Islet of Langerhans (tissue), 1 donor: ENCODE measurements around the gene SYT1.
A peak's percentile ranks its signal among the peaks of the same experiment; 100 is the strongest.
"Not testable (repeated sequence)": the region's sequence is repeated elsewhere in the genome, so short reads cannot be mapped to it uniquely, and the experiment has no call there.

Experiments used
- FAIRE-seq: peaks from one replicate; lab custom pipeline; 2011; peaks lifted over from hg19 to GRCh38; lab: Jason Lieb, UNC

SYT1 gene

DNA sequence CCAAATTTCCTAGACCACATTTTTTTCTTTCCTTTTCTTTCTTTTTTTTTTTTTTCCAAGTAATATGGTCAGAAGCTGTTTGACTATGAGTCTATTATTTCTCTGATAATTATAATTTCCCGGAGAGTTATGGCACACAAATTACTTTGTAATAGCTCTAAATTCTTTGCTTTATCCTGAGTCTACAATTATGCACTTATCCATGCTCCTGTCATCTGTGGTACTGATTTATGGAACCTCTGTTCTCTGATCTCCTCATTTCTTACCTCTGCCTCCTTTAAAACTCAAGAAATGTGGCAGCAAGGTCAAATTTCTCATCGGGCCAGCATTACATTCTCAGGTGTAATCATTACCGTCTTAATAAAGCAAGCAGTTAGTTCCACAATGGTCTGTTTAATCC is 544.1 kb downstream of the SYT1 start:
- no peak for FAIRE-seq

DNA sequence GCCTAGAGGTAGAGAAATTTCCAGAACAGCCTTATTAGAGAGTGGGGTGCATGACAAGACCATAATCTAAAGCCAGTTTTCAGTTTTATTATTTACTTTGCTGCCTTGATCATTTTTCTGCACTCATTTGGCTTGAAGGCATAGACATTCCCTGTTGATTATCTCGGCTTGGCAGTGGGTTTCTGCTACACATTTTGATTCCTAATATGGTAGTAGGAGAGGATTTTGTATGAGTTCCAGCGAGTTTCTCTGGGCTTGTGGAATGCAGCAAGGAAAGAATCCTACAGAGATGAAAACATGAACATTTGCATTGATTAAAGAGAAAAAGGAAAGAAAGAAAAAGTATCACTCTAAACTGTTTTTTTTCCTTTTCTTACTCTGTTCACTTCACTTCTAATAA is 545.0 kb downstream of the SYT1 start:
- FAIRE-seq = no peak

DNA sequence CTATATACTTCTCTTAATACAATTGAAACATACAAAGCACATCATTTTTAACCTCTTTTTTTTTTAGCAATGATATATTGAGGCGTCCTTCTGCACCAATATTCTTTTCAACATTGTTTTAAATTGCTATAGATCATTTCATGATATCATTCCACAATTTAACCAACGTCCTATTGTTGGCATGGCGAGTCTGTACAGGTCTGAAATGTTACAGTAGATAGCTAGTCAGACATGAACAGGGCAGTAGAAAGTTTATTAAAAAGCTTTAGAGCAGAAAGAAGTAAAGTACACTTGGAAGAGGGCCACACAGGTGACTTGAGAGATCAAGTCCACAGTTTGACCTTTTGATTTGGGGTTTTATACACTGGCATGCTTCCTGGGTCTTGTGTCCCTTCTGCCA is 547.2 kb downstream of the SYT1 start:
- FAIRE-seq = no peak

DNA sequence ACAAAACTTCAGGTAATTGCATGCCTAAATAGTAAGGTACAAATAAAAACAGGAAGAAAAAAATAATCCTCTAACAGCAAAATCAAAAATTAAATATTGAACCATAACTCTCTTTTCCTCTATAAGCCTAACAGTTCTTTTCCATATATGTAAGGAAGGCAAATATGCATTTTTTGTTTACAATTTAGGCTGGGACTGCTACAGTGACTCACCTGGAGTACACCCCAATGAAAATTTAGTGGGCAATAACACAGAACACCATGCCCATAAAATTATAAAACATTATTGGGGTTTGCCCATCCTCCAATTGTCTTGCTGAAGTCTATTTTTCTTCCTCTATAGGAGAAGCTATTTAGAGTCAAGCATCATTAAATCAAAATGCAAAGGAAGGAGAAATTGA is 549.2 kb downstream of the SYT1 start:
- FAIRE-seq = no peak

DNA sequence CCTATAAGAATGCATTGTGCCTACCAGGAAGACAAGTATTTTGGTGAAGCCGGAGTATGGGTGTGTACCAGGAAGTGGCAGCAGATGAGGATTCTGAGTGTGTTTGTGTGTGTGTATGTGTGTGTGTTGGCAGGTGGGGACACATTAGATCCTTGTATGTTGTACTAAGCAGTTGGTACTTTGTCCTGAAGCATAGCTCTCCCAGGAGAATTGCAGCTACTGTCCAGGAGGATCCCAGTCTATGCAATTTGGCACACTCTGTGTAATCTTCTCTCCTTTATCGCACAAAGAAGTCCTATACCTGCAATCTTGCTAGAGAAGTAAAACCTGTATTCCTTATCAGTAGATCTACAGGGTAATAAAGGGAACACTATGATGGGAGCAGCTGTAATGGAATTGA is 549.7 kb downstream of the SYT1 start:
- no peak for FAIRE-seq

DNA sequence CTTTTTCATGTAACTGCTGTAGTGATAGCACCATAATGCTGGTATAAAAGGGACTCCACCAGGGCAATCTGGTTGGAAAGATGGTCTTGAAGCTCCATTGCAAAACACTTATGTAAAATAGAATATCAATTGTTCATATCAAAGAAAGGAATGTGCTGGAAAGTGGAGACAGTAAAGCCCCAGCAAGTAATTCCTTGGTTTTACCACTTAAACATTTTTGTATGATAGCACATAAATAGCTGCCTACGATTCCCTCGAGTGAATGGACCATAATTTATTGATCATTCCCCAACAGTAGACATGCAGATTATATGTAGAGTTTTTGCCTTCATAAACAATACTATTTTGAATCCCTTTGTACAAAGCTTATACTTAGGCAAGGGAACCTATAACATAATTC is 550.7 kb downstream of the SYT1 start:
- no peak for FAIRE-seq

DNA sequence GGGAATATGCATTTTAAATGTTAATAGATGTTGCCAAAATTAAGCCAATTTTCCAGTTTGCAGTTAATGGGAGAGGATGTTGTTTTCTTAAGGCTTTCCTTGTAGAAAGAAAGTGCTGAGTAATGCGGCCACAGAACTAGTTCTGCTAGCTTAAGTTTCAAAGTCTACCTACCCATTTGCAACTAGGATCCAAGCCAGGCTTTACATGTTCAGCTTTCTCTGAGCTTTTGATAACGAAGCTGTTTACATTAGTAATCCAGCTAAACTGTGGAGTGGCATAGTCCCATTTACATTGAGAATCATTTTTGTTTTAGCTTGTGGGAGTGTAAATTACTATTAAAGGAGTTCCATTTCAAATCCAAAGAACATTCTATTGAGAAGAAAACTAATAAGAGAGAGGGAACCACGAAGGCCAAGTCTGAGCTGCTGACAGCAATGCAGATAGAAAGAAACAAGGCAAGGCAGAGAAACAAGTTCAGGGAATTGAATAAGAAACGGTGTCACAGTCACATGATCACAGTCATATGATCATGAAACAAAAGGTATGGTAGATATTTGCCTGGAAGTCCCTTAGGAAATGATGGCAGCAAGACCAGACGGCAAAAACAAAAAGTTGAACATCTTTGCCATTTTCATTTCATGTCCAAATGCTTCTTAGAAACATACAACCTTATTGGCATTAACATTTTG is 551.3 kb downstream of the SYT1 start:
- FAIRE-seq = no peak

DNA sequence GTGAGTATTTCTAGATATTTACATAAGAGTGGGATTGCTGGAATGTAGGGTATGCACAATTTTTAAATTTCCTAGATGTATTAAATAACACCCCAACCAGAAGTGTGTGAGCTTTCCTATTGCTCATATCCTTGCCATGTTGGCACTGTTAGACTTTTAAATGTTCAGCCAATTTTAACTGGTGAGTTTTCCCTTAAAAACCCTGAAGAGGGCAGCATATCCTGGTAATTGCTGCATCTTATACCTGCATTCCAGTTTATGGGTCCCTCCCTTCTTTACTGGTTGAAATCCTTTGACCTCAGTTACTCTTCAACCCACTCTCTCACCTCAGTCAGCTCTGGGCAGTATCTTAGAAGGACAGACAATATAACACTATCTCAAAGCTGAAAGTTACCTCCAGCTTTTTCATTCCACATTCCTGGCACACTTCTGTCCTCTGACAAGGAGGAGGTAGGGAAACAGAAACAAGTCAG is 555.6 kb downstream of the SYT1 start:
- FAIRE-seq = peak; percentile 21

DNA sequence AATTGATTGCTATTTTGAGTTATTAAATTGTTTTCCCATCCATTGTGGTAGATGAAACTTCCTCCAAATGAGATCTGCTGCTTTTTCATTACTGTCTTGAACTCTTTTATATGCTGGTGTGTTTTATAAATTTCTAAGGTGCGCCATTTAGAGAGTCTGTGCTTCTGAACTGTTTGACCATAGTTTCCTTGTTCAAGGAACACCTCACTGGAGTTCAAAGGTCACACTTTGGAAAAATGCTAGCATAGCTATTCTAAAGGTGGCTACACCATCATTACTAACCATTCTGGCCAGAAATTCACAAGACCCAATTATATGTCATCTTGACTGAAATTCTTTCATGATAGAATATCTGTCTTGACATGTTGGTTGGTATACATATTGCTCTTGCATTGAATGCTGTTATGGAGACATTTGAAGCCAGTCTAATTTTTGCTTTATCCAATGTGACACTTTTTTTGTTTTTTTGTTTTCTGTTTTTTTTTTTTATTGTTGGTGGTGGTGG is 556.7 kb downstream of the SYT1 start:
- FAIRE-seq = no peak

DNA sequence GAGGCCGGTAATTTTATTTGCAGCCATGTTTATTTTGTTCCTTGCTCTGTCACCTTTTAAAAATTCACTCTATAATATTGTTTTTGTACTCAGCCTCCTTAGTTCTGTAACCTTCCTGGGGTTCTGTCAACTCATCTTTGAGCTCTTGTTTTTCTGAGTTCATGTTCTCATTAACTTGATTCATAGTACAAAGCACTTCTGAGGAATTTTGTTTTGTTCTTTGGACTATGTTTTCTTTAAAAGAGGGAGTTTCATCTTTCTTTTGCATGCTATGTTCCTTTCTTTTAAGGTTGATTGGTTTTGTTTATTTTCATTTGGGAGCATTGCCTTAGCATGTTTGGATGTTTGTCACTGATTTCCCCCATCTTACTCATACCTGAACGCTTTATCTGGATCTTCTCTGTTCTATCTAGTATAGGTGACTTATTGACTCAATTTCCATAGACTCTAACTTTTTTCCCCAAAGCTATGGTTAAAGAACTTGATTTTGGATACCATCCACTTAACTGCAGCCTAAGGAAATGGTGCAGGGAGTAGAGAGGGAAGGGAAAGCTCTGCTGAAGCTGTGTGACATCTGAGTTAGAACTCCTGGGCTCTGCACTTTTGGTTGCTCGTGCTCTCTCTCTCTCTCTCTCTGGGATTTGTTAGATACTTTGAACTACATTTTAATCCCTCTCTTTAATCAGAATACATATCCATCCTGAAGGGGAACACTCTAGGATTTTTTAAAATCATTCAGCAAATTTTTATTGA is 557.7 kb downstream of the SYT1 start:
- FAIRE-seq = no peak

DNA sequence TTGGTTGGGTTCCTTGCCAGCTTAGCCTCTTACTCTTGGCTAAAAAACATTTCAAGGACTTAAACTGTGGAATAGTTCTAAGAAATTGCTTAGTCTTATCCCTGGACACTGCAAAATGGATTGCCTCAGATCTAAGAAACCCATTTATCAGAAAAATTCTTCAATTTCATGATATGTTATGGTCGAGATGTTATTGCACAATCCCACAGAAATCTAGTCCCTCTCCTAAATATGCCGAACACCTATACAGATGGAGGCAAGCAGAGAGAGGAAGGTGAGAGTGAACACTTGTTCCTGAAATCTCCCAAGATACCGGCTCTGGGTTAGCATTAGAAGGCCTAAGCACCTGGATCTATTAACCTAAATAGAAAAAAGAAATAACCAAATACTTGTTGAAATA is 559.0 kb downstream of the SYT1 start:
- no peak for FAIRE-seq

DNA sequence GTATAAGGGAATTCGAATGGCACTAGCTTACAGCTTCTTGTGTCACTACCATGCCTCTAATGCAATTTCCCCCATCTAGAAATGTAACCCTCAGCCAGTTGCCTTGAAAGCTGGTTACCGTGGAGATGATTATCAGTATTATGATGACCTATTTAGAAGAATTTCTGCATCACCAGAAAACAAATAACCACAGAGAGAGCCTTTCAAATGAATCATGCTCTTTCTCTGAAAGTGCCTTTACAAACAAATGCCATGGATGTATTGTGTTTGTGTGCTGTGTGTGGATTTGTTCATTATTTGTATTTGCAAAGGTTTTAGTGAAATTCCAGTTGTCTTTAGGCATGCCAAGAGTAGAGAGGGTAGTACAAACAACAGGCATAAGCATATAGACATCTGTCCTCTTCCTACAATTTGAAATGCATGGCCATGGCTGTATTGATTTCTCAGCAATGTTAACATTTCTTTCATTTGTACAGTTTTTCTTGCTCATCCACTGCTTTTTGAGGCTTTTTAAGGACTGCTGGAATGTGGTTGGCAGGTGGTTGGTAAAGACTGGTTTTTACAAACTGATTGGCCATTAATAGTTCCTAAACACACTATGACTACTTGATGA is 559.6 kb downstream of the SYT1 start:
- FAIRE-seq = no peak

DNA sequence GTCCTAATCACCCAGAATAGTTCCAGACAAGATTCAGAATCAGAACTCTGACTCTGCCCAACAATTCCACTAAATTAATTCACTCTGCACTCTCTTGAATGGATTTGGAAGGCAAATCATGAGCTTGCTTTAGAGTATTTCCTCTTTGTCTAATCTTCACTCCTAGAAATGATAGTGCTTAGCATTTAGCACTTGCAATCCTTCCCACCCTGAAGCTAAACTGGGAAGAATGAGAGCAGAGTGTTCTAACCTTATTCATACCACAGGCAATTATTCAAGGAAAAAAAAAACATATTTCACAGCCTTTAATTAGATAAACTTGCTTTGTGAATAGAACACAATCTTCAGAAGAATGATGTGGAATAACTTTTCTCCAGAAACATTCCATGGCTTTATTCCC is 561.5 kb downstream of the SYT1 start:
- FAIRE-seq = no peak

DNA sequence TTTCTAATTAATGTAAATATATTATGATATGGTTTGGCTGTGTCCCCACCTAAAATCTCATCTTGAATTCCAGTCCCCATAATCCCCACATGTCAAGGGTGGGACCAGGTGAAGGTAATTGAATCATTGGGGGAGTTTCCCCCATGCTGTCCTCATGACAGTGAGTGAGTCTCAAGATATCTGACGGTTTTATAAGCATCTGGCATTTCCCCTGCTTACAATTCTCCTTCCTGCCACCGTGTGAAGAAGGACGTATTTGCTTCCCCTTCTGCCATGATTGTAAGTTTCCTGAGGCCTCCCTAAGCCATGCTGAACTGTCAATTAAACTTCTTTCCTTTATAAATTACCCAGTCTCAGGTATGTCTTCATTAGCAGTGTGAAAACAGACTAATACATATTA is 562.2 kb downstream of the SYT1 start:
- FAIRE-seq = not testable (repeated sequence)

DNA sequence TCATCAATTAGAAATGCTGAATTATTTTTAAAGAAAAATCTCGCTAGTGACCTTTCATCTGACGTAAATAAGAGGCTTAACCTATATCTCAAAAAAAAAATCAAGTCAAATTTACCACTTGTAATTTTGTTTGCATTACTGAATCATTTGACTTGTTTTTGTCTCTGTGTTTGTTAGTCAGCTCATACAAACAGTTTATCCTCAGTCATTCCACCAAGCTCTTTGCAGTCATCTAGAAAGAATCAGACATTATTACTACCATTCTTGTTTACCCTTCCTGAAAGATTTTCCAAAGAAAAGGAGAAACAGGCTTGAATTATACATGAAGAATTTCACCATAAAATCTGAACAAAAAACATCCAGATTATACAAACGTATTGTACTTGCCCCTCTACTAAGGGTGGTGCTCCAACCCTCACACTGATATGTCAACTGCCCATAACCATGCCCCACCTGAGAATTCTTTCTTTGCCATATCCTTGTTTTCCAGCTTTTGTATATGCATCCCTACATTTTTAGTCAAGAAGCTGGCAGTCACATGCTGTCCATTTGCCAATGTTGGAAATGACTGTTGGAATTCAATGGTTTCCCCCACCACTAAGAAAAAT is 569.0 kb downstream of the SYT1 start:
- FAIRE-seq = no peak

DNA sequence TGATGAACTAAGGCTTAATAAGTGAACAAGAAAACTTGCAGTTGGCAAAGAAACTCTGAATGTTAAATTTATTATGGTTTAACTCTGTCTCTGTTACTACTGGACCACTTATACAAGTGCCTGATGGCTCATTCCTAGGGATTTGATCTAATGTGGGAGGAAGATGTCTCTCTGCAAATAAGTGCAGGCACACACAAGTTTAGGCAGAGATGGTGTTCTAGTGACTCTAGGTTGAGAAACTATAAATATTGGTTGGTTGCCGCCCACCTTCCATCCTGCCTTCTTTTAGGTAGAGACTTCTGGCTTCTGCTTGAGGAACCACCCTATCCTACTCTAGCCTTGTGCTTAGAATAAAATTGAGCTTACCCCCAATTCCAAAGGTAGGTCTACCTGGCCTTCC is 570.0 kb downstream of the SYT1 start:
- FAIRE-seq = no peak

DNA sequence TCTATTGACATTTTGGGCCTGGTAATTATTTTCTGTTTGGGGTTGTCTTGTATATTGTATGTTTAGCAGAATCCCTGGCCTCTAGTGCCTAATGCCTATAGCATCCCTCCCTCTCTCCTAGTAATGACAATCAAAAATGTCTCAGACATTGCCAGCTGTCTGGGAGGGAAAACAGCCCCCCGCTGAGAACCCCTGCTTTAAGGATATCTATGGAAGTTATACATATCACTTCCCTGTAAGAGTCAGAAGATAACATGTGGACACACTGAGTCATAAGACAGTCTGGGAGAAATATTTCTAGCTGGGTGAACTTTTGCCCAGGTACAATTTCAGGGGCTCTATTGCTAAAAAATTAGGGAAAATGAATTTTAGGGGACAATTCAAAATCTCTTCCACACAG is 571.2 kb downstream of the SYT1 start:
- FAIRE-seq = no peak

DNA sequence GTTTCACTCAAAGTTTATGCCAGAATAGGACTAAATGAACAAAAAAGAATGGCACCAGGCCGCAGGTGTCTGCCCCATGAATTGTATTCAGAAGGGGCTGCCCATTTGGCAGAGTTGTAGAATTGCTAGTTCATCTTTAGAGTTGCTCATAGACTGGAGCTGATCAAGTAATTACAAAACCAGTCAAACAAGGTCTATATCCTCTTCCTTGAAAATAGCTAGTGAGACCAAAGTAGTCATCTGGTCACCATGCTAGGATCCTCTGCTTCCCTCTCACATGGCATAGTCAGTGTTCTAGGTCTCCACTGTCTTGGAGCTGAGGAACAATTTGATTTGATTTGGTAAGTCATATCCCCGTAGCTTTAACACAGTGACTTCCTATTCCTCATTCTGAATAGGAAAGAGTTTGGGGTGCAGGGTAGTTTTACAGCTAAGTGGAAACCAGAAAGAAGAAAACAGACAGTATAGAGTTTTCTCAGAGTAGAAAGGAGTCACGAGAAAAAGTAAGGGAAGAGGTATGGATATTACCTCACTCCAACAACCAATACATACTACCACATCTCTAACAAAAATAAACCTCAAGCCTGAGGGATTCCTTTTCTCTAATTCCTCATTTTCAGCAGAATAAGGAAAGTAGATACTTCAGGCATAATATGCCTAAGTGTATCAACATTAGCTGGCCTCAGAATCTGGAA is 574.1 kb downstream of the SYT1 start:
- no peak for FAIRE-seq

DNA sequence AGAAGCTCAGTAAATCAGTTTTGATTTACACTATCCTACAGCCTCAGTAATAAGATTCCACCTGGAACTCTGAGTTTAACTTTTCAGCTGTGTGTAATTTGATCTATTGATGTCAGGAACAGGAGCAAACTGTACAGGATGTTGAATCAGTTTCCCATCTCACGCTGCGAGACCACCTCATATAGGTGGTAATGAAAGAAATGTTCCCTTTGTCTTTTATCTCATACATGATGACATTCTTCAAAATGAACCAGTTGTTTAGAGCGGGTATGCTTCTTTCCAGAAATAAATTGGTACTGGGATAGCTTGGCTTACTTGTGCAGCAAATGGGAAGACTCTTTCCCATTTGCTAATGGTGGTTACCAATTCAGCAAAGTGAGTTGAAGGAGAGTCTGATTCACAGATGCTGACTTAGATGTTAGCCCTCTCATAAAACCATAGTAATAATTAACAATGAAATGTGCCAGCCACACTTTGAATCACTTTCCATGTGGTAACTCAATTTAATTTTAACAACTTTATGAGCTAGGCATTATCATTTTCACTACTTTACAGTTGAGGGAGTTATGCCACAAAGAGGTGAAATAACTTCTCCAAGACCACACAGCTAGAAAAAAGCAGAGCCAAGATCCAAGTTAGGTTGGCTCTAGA is 574.7 kb downstream of the SYT1 start:
- FAIRE-seq = no peak

DNA sequence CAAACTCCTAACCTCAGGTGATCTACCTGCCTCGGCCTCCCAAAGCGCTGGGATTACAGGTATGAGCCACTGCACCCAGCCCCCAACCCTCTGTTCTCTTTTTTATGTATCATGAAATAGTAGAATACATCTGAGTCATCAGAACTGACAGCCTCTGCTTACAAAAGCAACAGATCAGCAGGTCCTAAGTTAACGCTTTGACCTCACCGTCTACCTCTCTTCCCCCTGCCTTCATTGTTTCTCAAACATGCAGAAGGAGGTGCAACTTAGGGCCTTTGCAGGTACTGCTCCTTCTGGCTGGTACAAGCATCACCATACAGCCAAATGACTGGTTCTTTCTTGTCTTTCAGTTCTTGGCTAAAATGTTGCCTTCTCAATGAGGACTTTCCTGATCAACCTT is 577.0 kb downstream of the SYT1 start:
- no peak for FAIRE-seq

DNA sequence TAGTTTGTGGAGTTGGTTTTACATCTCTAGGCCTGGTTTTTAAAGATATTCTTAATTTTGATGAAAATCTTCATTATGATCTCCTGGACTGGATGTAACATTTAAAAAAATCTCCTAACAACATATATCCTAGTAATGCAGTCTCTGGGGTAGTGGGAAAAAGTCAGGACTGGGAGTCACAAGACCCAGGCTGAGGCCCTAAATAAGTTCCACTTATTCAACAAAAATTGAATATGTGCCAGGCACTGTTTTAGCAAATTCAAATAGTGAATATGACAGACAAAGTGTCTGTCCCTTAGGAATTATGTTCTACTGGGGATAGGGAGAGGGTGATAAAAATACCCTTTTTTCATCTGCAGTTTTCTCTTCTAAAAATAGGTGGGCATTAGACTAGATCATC is 577.8 kb downstream of the SYT1 start:
- no peak for FAIRE-seq

DNA sequence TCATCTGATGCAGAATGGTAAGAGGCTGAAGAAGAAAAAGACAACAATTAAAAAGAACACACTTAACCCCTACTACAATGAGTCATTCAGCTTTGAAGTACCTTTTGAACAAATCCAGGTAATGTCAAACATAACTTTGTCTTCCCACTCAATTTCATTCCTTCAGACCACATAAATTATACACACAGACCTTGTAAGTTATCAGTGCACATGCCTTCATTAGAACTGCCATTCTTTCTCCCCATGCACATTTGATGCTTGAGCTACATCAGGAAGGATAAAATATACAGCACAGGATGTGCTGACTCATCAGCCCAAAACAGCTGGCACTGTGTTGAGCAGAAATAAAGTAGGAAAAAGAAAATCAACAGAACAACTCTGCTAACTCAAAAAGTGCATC is 579.5 kb downstream of the SYT1 start:
- FAIRE-seq = no peak
